ENCODE results near the gene GTF3C5. TPM values are rescaled to one million over a fixed set of nuclear protein-coding genes. Genes with fewer than 3 reads are reported as not detected.
"Not testable (repeated sequence)": the region's sequence is repeated elsewhere in the genome, so short reads cannot be mapped to it uniquely, and the experiment has no call there.

The GTF3C5 gene
- total RNA-seq, 4 donors from 2014 or later, result 32.6 to 54.2 (median 39.0) TPM

GRCh38 chr9:133064241-133065069, 33.7 kb downstream of the GTF3C5 start:
- no peak for TF ChIP-seq CTCF (IDR thresholded peaks at IDR 0.05)
- ATAC-seq (ENCODE audit: low FRiP score), result no peak
- no peak for DNase-seq (ENCODE audit: low spot score)

GRCh38 chr9:133065070-133065388, 34.2 kb downstream of the GTF3C5 start:
- DNase-seq (ENCODE audit: low spot score) (no peak), ATAC-seq (ENCODE audit: low FRiP score) (no peak)
- no peak for TF ChIP-seq CTCF (IDR thresholded peaks at IDR 0.05)

GRCh38 chr9:133066181-133066983, 35.6 kb downstream of the GTF3C5 start:
- DNase-seq (ENCODE audit: low spot score) (no peak), ATAC-seq (ENCODE audit: low FRiP score) (no peak)
- no peak for TF ChIP-seq CTCF (IDR thresholded peaks at IDR 0.05)

GRCh38 chr9:133067006-133067405, 36.2 kb downstream of the GTF3C5 start:
- TF ChIP-seq CTCF (IDR thresholded peaks at IDR 0.05), result no peak
- ATAC-seq (ENCODE audit: low FRiP score), result no peak

GRCh38 chr9:133067813-133068212, 37.0 kb downstream of the GTF3C5 start:
- DNase-seq (ENCODE audit: low spot score) (no peak), ATAC-seq (ENCODE audit: low FRiP score) (no peak)
- no peak for TF ChIP-seq CTCF (IDR thresholded peaks at IDR 0.05)

More at GRCh38 chr9:133067006-133067405, 36.2 kb downstream of the GTF3C5 start:
- DNase-seq (ENCODE audit: low spot score), result no peak

GRCh38 chr9:133068431-133068830, 37.6 kb downstream of the GTF3C5 start:
- not testable (repeated sequence) for ATAC-seq (ENCODE audit: low FRiP score)

GRCh38 chr9:133070500-133070961, 39.7 kb downstream of the GTF3C5 start:
- not testable (repeated sequence) for DNase-seq (ENCODE audit: low spot score)

More at GRCh38 chr9:133068431-133068830, 37.6 kb downstream of the GTF3C5 start:
- not testable (repeated sequence) for DNase-seq (ENCODE audit: low spot score)

GRCh38 chr9:133070985-133071384, 40.2 kb downstream of the GTF3C5 start:
- DNase-seq (ENCODE audit: low spot score); ATAC-seq (ENCODE audit: low FRiP score): not testable (repeated sequence)

More at GRCh38 chr9:133070500-133070961, 39.7 kb downstream of the GTF3C5 start:
- not testable (repeated sequence) for ATAC-seq (ENCODE audit: low FRiP score)
